HT-29 (cell line): ENCODE results near the gene KRTAP10-11. TPM values are rescaled to one million over a fixed set of nuclear protein-coding genes. Genes with fewer than 3 reads are reported as not detected.
"Not testable (repeated sequence)": the region's sequence is repeated elsewhere in the genome, so short reads cannot be mapped to it uniquely, and the experiment has no call there.

Experiments
- DNase-seq: peaks from one replicate; pipeline ENCODE4 v3.0.0-alpha.2; 2015; ENCODE audit warnings: low spot score
- total RNA-seq: library from RNA; depleted of rRNA; stranded (reverse); fragments of >200 nt; shearing (Covaris generic); gene quantifications from 2 replicates; pipeline ENCODE4 v1.2.3, GENCODE V29; 2014

The KRTAP10-11 gene
- total RNA-seq, 1 experiment from 2014 or later, result not detected

GRCh38 chr21:44638506-44639330 is 7.5 kb upstream of the KRTAP10-11 start:
- not testable (repeated sequence) for DNase-seq

- DNase-seq, result no peak
Observed at GRCh38 chr21:44639331-44639655, 6.9 kb upstream of the KRTAP10-11 start.

- DNase-seq, result no peak
Observed at GRCh38 chr21:44640761-44641160, 5.5 kb upstream of the KRTAP10-11 start.

- DNase-seq, result no peak
Observed at GRCh38 chr21:44643741-44644310, 2.4 kb upstream of the KRTAP10-11 start.

- DNase-seq, result no peak
Observed at GRCh38 chr21:44644878-44645277, 1.3 kb upstream of the KRTAP10-11 start.

GRCh38 chr21:44647222-44647552 is 973 bp downstream of the KRTAP10-11 start:
- no peak for DNase-seq

GRCh38 chr21:44648557-44649311 is 2.5 kb downstream of the KRTAP10-11 start:
- no peak for DNase-seq

GRCh38 chr21:44649521-44650100 is 3.4 kb downstream of the KRTAP10-11 start:
- DNase-seq, result no peak

GRCh38 chr21:44650265-44650972 is 4.2 kb downstream of the KRTAP10-11 start:
- no peak for DNase-seq

GRCh38 chr21:44650973-44651675 is 4.9 kb downstream of the KRTAP10-11 start:
- no peak for DNase-seq

- DNase-seq, result no peak
Observed at GRCh38 chr21:44653123-44653522, 6.9 kb downstream of the KRTAP10-11 start.

GRCh38 chr21:44653656-44654575 is 7.7 kb downstream of the KRTAP10-11 start:
- no peak for DNase-seq

- no peak for DNase-seq
Observed at GRCh38 chr21:44654576-44655175, 8.5 kb downstream of the KRTAP10-11 start, which contains the start of gene KRTAP12-4. KRTAP12-4 (minus strand) TSS chr21:44654659; CDS start chr21:44654614, 45 bp downstream.

- DNase-seq, result no peak
Observed at GRCh38 chr21:44656868-44657267, 10.7 kb downstream of the KRTAP10-11 start.

GRCh38 chr21:44657635-44658540 is 11.7 kb downstream of the KRTAP10-11 start, which contains the start of gene KRTAP12-3:
KRTAP12-3 (plus strand) TSS chr21:44657932; CDS start chr21:44657980, 48 bp downstream.
- DNase-seq, result no peak

- no peak for DNase-seq
Observed at GRCh38 chr21:44658541-44658910, 12.3 kb downstream of the KRTAP10-11 start.

GRCh38 chr21:44658913-44659595 is 12.8 kb downstream of the KRTAP10-11 start:
- no peak for DNase-seq

GRCh38 chr21:44661567-44661966 is 15.4 kb downstream of the KRTAP10-11 start:
- not testable (repeated sequence) for DNase-seq
